Kasumi-1 (cell line): ENCODE data around the gene WDFY3.

Source experiments
- DNase-seq, 2 experiments: peaks; one replicate each; lab custom pipeline; 2025; lab: John Stamatoyannopoulos, UW

The WDFY3 gene

GRCh38 chr4:84952776-84953175 is 13.7 kb downstream of the WDFY3 start:
- DNase-seq, result no peak

DNA sequence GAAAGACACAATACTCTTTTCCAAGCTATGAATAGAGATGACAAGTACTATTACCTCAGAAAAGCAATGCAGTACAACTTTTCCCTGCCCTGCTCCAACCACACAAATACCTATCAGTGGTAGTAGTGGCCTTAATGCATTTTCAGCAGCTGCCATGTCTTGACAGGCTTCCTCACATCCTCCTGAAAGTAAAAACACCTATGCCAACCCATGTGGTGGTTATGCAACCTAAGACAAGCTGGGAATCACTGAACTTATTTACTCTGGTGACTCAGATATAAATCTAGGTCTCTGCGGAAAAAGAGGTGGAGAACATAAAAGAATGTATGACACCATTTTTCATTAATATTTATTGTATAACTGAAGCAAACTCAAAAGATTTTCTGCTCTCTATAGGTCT is 14.5 kb downstream of the WDFY3 start:
- no peak for DNase-seq

DNA sequence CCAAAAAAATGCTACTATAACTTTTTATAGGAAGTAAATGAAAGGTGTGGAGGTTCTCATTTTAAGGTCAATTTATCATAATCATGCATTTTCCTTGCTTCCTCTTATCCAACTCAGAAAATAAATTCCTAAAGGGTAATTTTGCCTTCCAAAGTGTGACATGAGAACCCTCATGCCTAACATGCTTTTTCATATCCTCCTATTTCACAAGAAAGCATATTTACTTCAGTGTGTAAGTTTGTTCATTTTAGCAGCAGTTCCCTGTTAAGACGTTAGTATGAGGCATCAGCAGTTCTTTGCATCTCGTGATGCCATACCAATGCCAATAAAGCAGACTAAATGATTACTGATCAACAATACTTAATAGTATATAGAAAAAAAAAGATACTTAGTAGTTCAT is 18.4 kb downstream of the WDFY3 start:
- no peak for DNase-seq

DNA sequence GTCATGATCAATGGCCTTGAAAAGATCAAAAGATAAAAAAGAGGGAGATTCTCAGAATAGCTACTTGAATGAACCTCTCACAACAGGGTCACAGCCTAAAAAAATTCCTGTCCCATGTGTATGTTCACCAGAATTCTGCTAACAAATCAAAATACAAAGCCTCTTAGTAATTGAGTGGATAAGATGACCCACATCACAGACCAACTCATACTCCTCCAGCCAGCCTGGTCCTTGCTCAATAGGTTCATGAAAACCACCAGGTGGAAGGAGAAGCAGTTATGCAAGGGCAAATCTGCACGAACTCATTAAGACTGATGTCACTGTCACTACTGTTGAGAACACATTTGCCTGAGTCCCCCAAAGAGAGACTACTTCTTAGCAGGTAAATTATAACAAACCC is 21.5 kb downstream of the WDFY3 start:
- DNase-seq, result no peak

GRCh38 chr4:84940960-84941359 is 25.5 kb downstream of the WDFY3 start:
- DNase-seq, result no peak

DNA sequence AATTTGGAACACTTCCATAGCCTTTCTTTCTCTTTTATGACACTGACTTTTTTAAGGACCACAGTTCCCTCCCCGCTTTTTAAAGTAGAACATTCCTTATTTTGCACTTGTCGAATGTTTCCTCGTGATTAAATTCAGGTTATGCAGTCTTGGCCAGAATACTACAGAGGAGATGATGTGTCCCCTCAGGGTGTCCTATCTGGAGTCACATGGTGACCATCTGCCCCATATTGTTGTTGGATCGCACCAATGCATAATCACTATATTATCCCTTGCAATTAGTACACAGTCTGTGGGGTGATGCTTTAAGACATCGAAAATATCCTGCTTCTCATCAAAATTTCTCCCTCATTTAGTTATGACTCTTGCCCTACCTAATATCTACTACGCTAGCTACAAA is 27.4 kb downstream of the WDFY3 start:
- no peak for DNase-seq

GRCh38 chr4:84938316-84938715 is 28.2 kb downstream of the WDFY3 start:
- no peak for DNase-seq

DNA sequence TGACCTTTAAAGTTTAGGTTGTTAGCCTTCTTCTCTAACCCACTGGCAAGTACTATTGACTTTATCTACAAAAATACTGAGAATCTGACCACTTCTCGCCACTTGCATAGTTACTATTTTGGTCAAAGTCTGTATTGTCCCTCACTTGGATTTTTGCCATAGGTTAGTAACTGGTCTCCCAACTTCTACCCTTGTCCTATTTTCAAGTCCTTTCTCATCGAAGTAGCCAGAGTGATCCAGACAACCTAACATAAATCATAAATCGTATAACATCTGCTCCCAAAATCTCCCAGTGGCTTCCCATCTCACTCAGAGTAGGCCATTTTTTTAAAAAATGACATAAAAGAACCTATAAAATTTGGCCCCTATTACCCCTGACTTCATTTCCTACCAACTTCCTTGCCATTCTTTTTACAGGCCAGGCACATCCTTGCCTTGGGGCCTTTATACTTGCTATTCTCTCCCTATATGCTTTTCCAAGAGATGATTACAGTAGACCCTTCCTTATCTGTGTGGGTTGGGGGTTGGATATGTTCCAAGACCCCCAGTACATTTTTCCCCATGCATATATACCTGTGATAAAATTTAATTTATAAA is 29.0 kb downstream of the WDFY3 start:
- no peak for DNase-seq

GRCh38 chr4:84936123-84936522 is 30.4 kb downstream of the WDFY3 start:
- no peak for DNase-seq

GRCh38 chr4:84932462-84932861 is 34.0 kb downstream of the WDFY3 start:
- DNase-seq, result no peak

DNA sequence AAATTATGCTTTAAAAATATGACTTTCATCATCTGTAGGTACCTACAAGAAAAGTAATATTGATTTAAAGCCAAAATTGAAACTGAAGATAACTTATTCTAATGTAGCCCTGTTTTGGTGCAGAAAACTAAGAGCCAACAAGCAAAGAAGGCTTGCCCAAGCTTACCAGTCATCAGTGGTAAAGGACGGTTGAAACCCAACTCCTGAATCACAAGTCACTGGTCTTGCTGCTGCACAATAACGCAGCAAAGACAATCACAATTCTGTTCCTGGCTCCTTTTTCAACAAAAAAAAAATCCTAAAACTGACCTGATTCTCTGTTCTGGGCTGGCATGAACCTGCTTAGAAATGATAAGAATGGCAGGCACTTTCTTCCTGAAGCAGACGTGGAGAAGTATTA is 34.5 kb downstream of the WDFY3 start:
- no peak for DNase-seq

DNA sequence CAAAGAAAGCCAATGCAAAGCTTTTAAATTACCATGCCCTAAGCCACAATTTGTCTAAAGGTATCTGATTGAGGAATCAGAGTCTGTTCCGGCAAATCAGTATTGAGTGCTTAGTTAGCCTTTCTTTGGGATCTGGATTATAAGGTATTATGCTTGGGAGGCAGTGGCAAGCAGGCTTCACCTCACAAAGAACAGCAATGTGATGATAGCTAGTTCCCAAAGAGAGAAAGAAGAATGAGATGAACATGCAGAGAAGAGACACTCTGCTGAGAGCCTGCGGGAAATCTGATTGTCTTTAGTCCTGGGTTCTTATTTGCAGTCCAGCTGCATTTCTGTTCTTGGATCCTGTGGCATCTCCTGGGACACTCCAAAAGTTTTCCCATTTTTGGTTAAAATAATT is 35.2 kb downstream of the WDFY3 start:
- no peak for DNase-seq

GRCh38 chr4:84928089-84928488 is 38.4 kb downstream of the WDFY3 start:
- DNase-seq, result no peak

DNA sequence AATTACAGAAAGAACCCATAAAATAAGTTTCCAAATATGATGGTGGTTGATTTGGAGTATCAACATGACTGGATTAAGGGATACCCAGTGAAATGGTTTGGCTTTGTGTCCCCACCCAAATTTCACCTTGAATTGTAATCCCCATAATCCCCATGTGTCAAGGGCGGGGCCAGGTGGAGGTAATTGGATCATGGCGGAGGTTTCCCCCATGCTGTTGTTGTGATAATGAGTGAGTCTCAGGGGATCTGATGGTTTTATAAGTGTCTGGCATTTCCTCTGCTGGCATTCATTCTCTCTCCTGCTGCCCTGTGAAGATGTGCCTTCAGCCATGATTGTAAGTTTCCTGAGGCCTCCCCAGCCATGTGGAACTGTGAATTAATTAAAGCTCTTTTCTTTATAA is 39.1 kb downstream of the WDFY3 start:
- no peak for DNase-seq

DNA sequence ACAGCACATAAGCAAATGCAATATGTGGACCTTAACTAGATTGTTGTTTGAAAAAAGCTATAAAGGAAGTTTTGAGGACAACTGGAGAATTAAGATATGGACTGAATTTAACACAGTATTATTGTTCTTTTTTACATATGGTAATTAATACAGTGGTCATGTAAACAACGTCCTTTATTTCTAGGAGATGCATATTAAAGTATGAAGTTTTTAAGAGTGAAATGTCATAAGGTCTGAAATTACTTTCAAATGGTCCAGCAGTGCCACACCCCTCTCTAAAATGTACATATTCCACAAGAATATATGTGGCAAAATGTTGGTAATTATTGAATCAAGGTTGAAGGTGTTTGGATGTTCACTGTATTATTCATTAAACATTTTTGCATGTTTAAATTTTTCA is 40.9 kb downstream of the WDFY3 start:
- DNase-seq, result no peak

- no peak for DNase-seq
These were observed 42.1 kb downstream of the WDFY3 start for GRCh38 chr4:84924434-84924833.

DNA sequence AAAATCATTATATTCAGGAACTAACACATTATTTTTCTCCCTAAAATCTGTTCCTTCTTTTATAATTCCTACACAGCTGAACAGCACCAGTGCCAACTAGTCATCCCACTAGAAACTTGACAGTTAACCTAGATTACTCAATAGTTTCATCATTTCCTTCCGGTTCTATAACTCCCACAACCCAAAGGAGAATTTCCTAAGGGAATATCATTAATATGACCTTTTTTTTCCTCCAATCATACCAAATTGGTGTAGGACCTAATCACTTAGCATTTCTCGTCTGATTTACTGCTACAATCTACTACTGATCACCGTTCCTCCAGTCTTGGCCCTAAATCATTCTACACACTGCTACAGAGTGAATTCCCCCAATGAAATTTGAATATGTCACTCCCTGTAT is 45.9 kb downstream of the WDFY3 start:
- DNase-seq, result peak; percentile 14 to 38

GRCh38 chr4:84917869-84918600 is 48.5 kb downstream of the WDFY3 start:
- no peak for DNase-seq

GRCh38 chr4:84917086-84917821 is 49.2 kb downstream of the WDFY3 start:
- DNase-seq, result no peak

DNA sequence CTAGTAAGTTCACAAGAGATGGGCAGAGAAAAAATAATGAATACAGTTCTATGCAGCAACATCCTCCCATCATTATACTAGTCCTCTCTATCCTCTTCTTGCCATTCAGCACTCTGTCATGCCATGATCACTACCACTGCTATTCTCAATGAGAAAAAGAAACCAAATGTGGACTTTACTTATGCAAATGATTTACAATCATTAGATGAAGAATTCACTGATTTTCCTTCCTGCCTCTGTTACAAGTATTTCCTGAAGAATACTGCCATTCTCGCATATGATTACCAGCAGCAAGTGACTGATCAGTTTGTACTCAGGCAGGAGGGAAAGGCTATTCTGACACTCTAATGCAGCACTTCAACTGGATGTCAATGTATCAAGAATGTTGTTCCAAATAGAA is 50.3 kb downstream of the WDFY3 start:
- DNase-seq, result peak in 1 of 2 experiments; percentile 6

- DNase-seq, result no peak
These were observed 51.1 kb downstream of the WDFY3 start for GRCh38 chr4:84915396-84915780.

GRCh38 chr4:84914686-84915395 is 51.6 kb downstream of the WDFY3 start:
- peak; percentile 69 to 71 for DNase-seq

GRCh38 chr4:84913176-84913575 is 53.3 kb downstream of the WDFY3 start:
- peak in 1 of 2 experiments; percentile 30 for DNase-seq
